Measurements from ENCODE around the gene KCNK15. TPM values are rescaled to one million over a fixed set of nuclear protein-coding genes. Genes with fewer than 3 reads are reported as not detected.

The KCNK15 gene
- total and polyA plus RNA-seq, 9 of the 15 experiments (the other 6 are each of a cell fraction or from before 2014, with no cell fraction given), result 0.03 to 0.30 (median 0.17) TPM; not detected in 5

DNA sequence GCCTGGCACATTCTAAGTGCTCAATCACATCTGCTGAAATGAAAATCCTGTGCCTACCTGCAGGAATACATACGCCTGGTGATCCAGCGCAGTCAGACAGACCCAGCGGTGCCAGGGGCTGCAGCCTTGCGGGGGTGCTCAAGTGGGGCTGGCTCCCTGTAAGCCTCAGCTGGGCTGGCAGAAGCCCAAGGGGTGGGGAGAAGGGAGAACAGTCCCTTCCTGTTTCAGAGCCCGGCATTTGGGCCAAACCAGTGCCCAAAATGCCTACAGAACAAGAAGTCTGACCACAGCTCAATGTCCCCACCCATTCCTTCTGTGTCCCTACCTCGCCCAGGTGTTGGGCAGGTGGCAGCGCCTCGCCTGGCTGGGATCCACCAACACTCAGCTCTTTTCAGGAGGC, 22.6 kb downstream of the KCNK15 start:
- H3K9me3 ChIP-seq (replicated peaks; ENCODE audit: control insufficient read depth, insufficient read depth, low read depth, low read length), result no peaks in the 10 kb centered on the region
- no peaks in the 10 kb centered on the region for H3K9me1 ChIP-seq (ENCODE audit: control insufficient read depth, insufficient read depth, low read length)
- BruUV-seq (replicated peaks), result no TSS peak
- H4K20me1 ChIP-seq (replicated peaks; ENCODE audit: control insufficient read depth, insufficient read depth, low read length), result peaks cover 7% of the 10 kb centered on the region; the same call in 1 of the 2 replicates
- in situ Hi-C loops (cut with MboI) (no loop called here), intact Hi-C loops (cut with micrococcal nuclease) (no loop called here)
- H3K79me2 ChIP-seq (ENCODE audit: control insufficient read depth, insufficient read depth, low read length), result no peaks in the 10 kb centered on the region
- H3K36me3 ChIP-seq (ENCODE audit: control insufficient read depth, insufficient read depth, low read length), result no peaks in the 10 kb centered on the region
- no peak overlapping the region for H3K4me2 ChIP-seq (ENCODE audit: insufficient read depth, low read length)
- no peak for DNase-seq (ENCODE audit: extremely low read depth in 1 of 4, low spot score in 3 of 4)
- H3K4me1 ChIP-seq (replicated peaks in 1 of 2; ENCODE audit: control insufficient read depth in 2 of 2, insufficient read depth in 2 of 2, low read length in 2 of 2), result no peaks in the 10 kb centered on the region
- peaks cover 0 to 32% of the 10 kb centered on the region in 2 experiments; a peak in 4 of 5 replicates for H3K27me3 ChIP-seq (ENCODE audit: control insufficient read depth in 2 of 2, insufficient read depth in 2 of 2, low read length in 2 of 2)
- TF ChIP-seq GTF3C2 (IDR thresholded peaks at IDR 0.05; ENCODE audit: borderline replicate concordance, extremely low read depth, insufficient read length) (no peak), POLR3A (IDR thresholded peaks at IDR 0.05; ENCODE audit: borderline replicate concordance, extremely low read depth, insufficient read depth, insufficient read length) (no peak), HBP1 (CRISPR knock-in tag; IDR thresholded peaks at IDR 0.05) (no peak), MXI1 (IDR thresholded peaks at IDR 0.05; ENCODE audit: low read depth, low read length) (no peak), ZKSCAN8 (CRISPR knock-in tag; IDR thresholded peaks at IDR 0.05) (no peak), ZNF668 (CRISPR knock-in tag; IDR thresholded peaks at IDR 0.05) (no peak)
- WGBS (ENCODE audit: insufficient coverage, low coverage, missing lambda C conversion rate), result 0% methylated on average over 8 of the region's 8 CpGs
- no peak overlapping the region for H2AFZ ChIP-seq (ENCODE audit: low read depth, low read length)
- POLR2A ChIA-PET, result interaction anchor here (1.1 to 1.6 kb wide), 2 partner anchors 9 to 1919 kb away, joined by 5 read pairs; no protein-coding TSS in a partner anchor
- CTCF ChIA-PET (ENCODE audit: low intra/inter-chr PET ratio), result no interaction called here
- H3K27ac ChIP-seq (ENCODE audit: extremely low read depth, low read depth, low read length), result no peak overlapping the region
- H3K4me3 ChIP-seq, result no peak overlapping the region
- no peak overlapping the region for H3K9ac ChIP-seq (ENCODE audit: insufficient read depth in 1 of 2, low read depth in 2 of 2, low read length in 2 of 2)
- ATAC-seq, result no peak
- no peak for FAIRE-seq
